ENCODE measurements around the gene FSHB. TPM values are rescaled to one million over a fixed set of nuclear protein-coding genes. Genes with fewer than 3 reads are reported as not detected.
"Not testable (repeated sequence)": the region's sequence is repeated elsewhere in the genome, so short reads cannot be mapped to it uniquely, and the experiment has no call there.

FSHB gene
- total RNA-seq, 2 experiments from 2014 or later: not detected

DNA sequence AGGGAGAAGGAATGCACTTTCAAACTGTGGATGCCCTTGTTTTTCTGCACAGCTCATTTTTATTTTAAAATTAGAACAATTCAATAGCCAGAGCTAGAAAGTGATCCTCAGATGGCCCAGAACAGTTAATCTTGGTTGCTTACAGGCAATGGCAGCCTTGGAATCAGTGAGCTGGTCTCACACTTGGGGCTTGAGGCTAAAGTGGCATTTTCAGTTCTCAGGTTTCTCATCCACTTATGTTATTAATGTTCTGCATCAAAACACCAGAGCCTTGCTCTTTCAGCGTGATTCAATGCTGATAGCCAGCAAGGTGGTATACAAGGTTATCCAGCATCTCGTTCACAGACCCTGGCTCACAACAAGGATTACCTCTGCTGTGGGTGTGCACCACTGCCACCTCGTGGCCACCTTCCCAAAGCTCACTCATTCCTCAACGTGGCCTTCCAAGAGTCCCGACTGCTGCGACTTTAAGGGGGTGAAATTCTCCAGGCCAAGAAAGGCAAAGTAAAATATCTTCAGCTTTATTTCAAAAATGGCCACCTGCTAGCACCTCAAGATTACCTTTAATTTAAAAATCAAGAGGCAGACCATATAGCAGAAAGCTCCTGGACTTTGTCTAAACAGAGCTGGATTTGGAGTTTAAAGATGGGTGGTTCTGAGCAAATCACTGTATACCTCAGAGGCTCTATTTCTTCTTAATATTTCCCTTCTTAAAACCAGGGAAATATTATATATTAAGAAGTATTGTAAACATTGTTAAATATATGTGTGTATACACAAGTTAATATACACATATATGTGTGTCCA, 34.2 kb upstream of the FSHB start:
- ChIA-PET POLR2A (no interaction called here), CTCF (ENCODE audit: unreplicated experiment) (no interaction called here)
- no peaks in the 10 kb centered on the region for H3K9me3 ChIP-seq (ENCODE audit: low read length)
- no peak overlapping the region for H3K27ac ChIP-seq (ENCODE audit: low read depth, low read length, poor library complexity, severe bottlenecking)
- TF ChIP-seq, protein P1, sequence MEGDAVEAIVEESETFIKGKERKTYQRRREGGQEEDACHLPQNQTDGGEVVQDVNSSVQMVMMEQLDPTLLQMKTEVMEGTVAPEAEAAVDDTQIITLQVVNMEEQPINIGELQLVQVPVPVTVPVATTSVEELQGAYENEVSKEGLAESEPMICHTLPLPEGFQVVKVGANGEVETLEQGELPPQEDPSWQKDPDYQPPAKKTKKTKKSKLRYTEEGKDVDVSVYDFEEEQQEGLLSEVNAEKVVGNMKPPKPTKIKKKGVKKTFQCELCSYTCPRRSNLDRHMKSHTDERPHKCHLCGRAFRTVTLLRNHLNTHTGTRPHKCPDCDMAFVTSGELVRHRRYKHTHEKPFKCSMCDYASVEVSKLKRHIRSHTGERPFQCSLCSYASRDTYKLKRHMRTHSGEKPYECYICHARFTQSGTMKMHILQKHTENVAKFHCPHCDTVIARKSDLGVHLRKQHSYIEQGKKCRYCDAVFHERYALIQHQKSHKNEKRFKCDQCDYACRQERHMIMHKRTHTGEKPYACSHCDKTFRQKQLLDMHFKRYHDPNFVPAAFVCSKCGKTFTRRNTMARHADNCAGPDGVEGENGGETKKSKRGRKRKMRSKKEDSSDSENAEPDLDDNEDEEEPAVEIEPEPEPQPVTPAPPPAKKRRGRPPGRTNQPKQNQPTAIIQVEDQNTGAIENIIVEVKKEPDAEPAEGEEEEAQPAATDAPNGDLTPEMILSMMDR (conservative IDR thresholded peaks at IDR 0.05; ENCODE audit: low read length): peak; percentile 84
- no peak for TF ChIP-seq EZH2phosphoT487 (IDR thresholded peaks at IDR 0.05; ENCODE audit: borderline replicate concordance, low read depth, low read length)
- H3K4me1 ChIP-seq (ENCODE audit: insufficient read depth, low read length, poor library complexity, severe bottlenecking): no peaks in the 10 kb centered on the region
- no peaks in the 10 kb centered on the region for H4K20me1 ChIP-seq (ENCODE audit: insufficient read depth, low read length)
- no peaks in the 10 kb centered on the region for H3K79me2 ChIP-seq (ENCODE audit: insufficient read depth, low read depth, low read length)
- H3K9me2 ChIP-seq (ENCODE audit: insufficient read depth, low read length): no peaks in the 10 kb centered on the region
- no peak overlapping the region for H3K4me2 ChIP-seq (ENCODE audit: low read length)
- peak; percentile 51 for DNase-seq (ENCODE audit: low spot score)
- intact Hi-C loops (cut with micrococcal nuclease; ENCODE audit: unreplicated experiment): no loop called here
- H3K36me3 ChIP-seq (ENCODE audit: insufficient read depth, low read length): no peaks in the 10 kb centered on the region
- no TSS peak for BruUV-seq (replicated peaks)
- no peak overlapping the region for H3K4me3 ChIP-seq (ENCODE audit: low read depth, low read length, poor library complexity, severe bottlenecking)
- H2AFZ ChIP-seq (ENCODE audit: low read length): no peak overlapping the region

DNA sequence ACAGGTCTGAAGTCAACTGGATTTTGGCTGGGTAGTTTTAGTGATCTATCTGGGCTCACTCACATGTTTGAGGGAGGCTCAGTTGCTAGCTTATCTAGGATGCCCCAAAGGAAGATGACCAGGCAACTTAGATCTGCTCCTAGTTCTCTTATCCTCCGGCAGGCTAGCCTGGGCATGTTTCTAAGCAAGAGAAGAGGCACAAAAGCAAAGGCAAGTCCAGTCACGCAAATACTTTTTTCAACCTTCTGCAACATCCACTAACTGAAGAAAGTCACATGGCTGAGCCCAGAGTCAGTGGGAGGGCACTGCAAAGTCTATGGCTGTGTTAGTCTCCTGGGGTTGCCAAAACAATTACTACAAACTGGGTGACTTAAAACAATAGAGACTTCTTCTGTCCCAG, 32.9 kb upstream of the FSHB start:
- TF ChIP-seq, protein P1 (conservative IDR thresholded peaks at IDR 0.05; ENCODE audit: low read length): no peak
- TF ChIP-seq EZH2phosphoT487 (IDR thresholded peaks at IDR 0.05; ENCODE audit: borderline replicate concordance, low read depth, low read length): no peak
- BruUV-seq (replicated peaks): no TSS peak
- H3K4me3 ChIP-seq (ENCODE audit: low read depth, low read length, poor library complexity, severe bottlenecking): no peak overlapping the region
- H3K9me3 ChIP-seq (ENCODE audit: low read length): no peaks in the 10 kb centered on the region
- POLR2A ChIA-PET: no interaction called here
- no peaks in the 10 kb centered on the region for H3K9me2 ChIP-seq (ENCODE audit: insufficient read depth, low read length)
- no peak overlapping the region for H2AFZ ChIP-seq (ENCODE audit: low read length)
- H3K79me2 ChIP-seq (ENCODE audit: insufficient read depth, low read depth, low read length): no peaks in the 10 kb centered on the region
- no peak overlapping the region for H3K27ac ChIP-seq (ENCODE audit: low read depth, low read length, poor library complexity, severe bottlenecking)
- no peaks in the 10 kb centered on the region for H3K36me3 ChIP-seq (ENCODE audit: insufficient read depth, low read length)
- no peaks in the 10 kb centered on the region for H4K20me1 ChIP-seq (ENCODE audit: insufficient read depth, low read length)
- no peaks in the 10 kb centered on the region for H3K4me1 ChIP-seq (ENCODE audit: insufficient read depth, low read length, poor library complexity, severe bottlenecking)
- CTCF ChIA-PET (ENCODE audit: unreplicated experiment): no interaction called here
- H3K4me2 ChIP-seq (ENCODE audit: low read length): no peak overlapping the region
- intact Hi-C loops (cut with micrococcal nuclease; ENCODE audit: unreplicated experiment): no loop called here
- DNase-seq (ENCODE audit: low spot score): no peak

DNA sequence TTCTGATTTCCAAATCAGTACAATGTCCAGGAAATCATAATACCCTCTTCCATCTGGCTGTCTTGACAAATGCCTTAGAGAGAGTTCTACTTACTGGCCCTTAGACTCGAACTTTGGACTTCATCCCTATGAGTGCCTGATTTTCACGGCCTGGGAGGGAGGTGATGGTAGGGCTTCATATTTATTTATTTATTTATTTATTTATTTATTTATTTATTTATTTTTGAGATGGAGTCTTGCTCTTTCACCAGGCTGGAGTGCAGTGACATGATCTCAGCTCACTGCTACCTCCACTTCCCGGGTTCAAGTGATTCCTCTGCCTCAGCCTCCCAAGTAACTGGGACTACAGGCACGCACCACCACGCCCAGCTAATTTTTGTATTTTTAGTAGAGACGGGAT, 27.8 kb upstream of the FSHB start:
- intact Hi-C loops (cut with micrococcal nuclease; ENCODE audit: unreplicated experiment); H3K4me2 ChIP-seq (ENCODE audit: low read length); H3K4me3 ChIP-seq (ENCODE audit: low read depth, low read length, poor library complexity, severe bottlenecking); H3K9me2 ChIP-seq (ENCODE audit: insufficient read depth, low read length); BruUV-seq (replicated peaks); H3K36me3 ChIP-seq (ENCODE audit: insufficient read depth, low read length); H4K20me1 ChIP-seq (ENCODE audit: insufficient read depth, low read length); H3K79me2 ChIP-seq (ENCODE audit: insufficient read depth, low read depth, low read length); CTCF ChIA-PET (ENCODE audit: unreplicated experiment); H3K9me3 ChIP-seq (ENCODE audit: low read length); H2AFZ ChIP-seq (ENCODE audit: low read length); H3K27ac ChIP-seq (ENCODE audit: low read depth, low read length, poor library complexity, severe bottlenecking); DNase-seq (ENCODE audit: low spot score); POLR2A ChIA-PET: not testable (repeated sequence)
- peaks cover 22% of the 10 kb centered on the region for H3K4me1 ChIP-seq (ENCODE audit: insufficient read depth, low read length, poor library complexity, severe bottlenecking)
